Activated CD4-positive, alpha-beta T cell treated with anti-CD3 and anti-CD28 coated beads, Interleukin-10, Interleukin-2, amounts not matched to agents 100 ng/mL and 50 ng/mL, durations not matched to agents 16 hours and 8 hours (primary cell): ENCODE results near the gene DUSP22.

Experiments
- DNase-seq: peaks from one replicate; pipeline ENCODE4 v3.0.0-alpha.2; 2020

Gene DUSP22

GRCh38 chr6:326896-327537 is 34.7 kb downstream of the DUSP22 start:
- DNase-seq = no peak

DNA sequence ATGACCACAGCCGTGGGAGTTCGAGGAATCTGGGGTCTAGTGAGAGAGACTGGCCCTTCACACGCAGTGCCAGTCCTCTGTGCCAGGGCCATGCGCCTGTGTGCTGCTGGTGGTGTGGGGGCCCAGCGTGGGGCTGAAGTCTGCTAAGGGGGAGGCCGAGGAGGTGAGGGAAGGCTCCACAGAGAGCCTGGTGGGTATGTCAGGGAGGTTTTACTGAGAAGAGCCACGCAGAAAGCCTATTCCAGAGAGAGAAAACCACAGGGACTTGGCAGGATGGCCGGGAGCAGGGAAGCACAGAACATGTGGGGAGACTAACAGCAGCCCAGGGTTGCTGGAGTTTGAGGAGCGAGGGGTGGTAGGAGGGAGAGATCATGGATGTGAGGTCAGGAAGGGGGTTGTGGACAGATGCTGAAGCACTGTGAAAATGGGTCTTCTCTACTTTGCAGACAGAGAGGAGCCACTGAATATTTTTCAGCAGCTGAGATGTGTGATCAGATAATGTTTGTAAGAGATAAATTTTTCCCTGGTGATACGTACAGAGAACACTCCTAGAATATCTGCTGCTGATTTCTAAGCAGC is 35.3 kb downstream of the DUSP22 start:
- no peak for DNase-seq

DNA sequence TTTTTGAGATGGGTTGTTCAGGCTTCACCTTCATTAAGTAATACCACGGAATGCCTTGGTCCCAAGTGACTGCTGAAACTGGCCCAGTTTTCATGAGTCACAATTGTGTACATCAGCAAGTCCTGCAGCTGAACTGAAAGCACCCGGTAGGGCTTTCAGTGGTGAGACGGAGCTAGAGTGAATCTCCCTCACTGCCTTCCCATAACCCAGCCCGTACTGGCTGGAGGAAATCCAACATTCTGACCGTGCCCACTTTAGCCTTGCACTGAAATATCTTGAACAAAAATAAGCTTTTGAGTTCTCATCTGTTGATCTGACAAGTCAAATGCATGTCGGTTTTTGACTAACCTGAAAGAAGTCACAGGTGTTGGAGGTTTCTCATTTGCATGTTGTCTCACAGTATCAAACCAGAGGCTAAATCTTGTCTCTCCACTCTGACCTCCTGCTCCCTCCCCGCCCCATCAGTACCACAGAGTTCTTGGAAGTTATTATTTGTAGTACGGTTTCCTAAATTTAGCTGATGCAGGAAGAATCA is 35.9 kb downstream of the DUSP22 start:
- peak; percentile 73 for DNase-seq

DNA sequence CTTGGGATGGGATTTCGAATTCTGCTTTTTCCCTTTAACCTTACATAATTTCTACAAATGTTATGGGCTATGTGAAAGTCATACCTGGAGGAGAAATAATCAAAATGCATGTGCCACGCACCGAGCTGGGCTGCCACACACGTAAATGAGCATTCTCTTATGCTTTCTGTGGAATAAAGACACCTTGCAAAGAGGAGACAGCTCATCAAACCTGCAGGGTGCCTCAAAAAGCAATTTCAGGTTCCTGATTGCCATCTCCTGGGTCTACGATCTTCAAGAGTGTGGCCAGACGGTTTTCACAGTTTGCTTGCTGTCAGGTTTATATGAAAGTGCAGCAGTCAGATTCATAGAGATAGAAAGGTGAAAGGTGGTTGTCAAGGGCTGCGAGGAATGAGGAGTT is 36.6 kb downstream of the DUSP22 start:
- DNase-seq = no peak

DNA sequence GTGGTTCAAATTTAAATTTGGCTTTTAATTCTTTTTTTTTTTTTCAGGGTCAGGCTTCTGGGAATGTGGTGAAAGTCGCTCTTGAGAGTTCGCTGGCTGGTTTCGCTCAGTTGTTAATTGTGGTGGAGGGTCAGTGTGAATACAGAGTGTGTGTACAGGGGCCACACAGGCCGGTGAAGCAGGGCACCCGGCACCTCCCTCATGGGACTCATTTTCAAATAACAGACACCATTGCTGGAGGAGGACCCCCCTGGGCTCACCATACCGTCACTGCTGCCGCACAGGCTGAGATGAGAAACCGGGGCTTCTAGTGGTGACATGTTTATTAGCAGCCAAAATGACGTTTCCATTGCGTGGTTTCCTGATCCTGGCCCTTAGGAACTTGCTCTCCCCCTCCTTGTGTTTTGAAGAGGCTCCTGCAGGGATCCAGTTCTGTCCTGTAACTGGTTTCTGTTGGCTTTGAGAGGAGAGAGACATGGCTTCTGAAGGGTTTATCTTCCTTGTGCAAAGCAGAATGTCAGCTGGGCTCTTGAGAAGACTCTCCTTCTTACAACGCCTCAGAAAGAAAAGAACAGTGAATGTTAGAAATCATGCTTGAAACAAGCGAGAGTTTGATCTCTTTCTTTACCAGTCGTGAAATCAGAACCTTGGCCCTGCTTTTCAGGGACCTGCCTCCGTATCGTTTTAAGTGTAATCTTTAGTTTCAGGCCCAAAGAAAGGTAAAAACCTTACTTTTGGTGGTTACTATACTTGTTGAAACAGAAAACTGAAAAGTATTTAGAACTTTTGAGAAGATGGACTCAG is 37.8 kb downstream of the DUSP22 start:
- DNase-seq = no peak

DNA sequence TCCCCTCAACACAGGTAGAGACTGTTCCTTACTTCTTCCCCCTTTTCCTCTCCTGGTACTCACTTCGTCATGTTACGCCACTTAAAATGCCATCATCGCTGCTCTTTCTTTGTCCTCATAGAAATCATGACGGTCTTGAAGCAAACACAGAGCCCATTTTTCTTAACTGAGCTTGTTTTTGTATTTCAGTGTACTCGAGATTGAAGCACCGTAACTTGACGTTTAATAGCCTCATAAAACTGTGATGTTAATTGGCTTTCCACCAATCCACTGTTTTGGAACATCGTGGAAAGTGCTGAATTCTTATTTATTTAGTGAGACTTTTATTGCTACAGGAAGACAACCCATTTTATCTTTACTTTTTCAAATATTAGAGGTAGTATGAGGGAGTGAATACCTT is 38.7 kb downstream of the DUSP22 start:
- no peak for DNase-seq

GRCh38 chr6:331622-332521 is 39.6 kb downstream of the DUSP22 start:
- DNase-seq = peak; percentile 49

GRCh38 chr6:332671-333070 is 40.4 kb downstream of the DUSP22 start:
- DNase-seq = peak; percentile 46

DNA sequence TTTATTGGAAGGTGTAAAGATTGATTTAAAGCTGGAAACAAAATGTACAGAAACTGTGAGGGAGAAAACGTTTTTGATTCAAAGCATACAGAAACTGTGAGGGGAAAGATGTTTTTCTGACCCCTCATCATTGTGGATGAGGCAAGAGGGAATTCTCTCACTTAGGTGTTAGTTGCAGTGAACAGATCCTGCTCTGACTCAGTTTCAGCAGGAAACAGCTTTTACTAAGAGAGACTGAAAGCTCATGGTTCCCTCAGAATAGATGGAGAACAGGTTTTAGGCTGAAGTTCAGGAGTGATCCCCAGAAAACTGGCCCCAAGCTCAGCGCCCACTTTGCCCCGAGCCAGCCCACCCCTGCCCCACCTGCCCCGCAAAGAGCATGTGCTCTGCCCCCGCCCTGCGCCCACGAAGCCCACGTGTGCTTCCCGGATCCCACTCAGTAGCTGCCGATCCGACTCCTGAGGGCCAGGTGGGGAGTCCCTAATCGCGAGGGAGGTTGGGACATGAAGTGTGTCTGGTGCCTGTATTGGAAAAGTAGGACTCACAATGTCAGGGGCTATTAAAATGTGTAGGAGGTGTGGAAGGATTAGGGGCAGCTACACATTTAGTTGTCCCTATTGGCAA is 41.2 kb downstream of the DUSP22 start:
- no peak for DNase-seq

- no peak for DNase-seq
These were observed 42.5 kb downstream of the DUSP22 start for GRCh38 chr6:334536-335510.

GRCh38 chr6:335572-335971 is 43.3 kb downstream of the DUSP22 start:
- no peak for DNase-seq

- DNase-seq = peak; percentile 52
These were observed 44.1 kb downstream of the DUSP22 start for GRCh38 chr6:336159-337114.

DNA sequence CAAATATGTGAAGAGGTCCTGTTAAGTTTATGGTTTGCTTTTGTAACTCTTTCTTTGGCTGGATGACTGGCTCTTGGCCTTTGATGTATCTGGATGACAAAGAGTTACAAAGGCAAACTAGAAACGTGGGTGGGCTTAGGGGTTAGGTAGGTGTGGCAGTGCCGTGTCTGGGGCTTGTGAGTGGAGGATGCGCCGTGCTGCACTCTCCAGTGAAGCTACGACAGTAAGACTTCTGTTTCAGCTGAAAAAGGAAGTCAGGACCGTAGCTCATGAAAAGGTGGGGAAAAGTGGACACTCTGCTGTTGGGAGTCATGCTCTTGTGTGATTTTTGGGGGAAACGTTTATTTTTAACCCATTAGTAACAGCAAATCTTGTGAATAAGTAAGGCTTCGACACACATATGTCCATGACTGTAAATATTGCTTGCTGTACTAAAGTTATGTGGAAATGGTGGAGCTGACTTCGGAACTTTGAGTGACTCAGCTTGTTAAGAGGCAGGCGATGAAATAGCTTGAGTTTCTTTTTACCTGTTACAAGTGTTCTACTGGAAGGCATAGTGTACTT is 45.6 kb downstream of the DUSP22 start:
- no peak for DNase-seq

DNA sequence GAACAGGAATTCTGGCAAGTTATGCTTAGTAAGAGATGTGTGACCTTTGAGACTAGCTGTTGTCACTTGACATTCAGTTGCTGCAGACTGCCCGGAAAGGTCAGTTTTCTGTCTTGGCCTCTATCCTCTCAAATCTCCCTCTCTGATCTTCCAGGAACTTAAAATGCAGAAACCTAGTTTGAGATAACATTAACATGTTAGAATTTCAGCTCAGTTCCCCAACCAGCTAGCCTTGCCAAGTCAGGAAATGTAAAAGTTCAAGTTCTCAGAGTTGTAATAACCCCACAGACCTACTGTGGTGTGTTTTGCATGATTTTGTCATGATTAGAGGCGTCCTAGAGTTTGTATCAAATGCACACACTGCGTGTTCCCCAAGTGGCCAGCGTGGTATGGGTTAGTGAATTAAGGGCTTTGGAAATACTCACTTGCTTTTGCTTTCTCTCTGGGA is 46.6 kb downstream of the DUSP22 start:
- no peak for DNase-seq

DNA sequence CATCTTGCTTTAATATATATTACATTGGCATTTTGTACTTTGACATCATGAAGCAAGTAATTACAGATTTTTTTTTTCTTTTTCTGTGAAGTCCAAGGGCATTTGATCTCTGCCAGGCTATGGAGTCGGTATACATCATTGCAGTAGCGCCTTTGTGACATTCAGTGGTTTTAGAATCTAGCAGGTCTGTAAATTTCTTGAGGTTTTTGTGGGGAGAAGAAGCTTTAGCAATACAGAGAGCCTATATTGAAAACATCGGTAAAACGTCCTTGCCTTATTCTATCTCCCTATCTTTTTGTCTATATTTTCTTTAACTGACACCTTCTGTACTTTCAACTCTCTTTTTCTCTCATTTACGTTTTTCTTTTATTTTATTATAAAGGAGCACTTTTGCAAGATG is 47.2 kb downstream of the DUSP22 start:
- DNase-seq = peak; percentile 71

- no peak for DNase-seq
These were observed 48.1 kb downstream of the DUSP22 start for GRCh38 chr6:340186-340955.

- no peak for DNase-seq
These were observed 48.9 kb downstream of the DUSP22 start for GRCh38 chr6:340991-341827.
